GM12892 (cell line): ENCODE results near the gene GPR152.

Source experiments
- DNase-seq: peaks from one replicate; pipeline ENCODE4 v3.0.0; 2011; ENCODE audit not compliant: insufficient read length
- FAIRE-seq: peaks from 2 replicates; lab custom pipeline; 2011; peaks lifted over from hg19 to GRCh38; lab: Jason Lieb, UNC
- POLR2A ChIP-seq: IDR thresholded peaks from 2 replicates; pipeline ENCODE4 v1.6.1; 2011; ENCODE audit warnings: low read depth, low read length, control low read depth
- POLR2AphosphoS5 ChIP-seq: IDR thresholded peaks from 2 replicates; pipeline ENCODE4 v1.6.1; 2011; ENCODE audit warnings: low read depth, low read length, control low read depth
- TAF1 ChIP-seq: IDR thresholded peaks from 2 replicates; pipeline ENCODE4 v1.6.1; 2011; ENCODE audit warnings: low read depth, mild to moderate bottlenecking, control low read depth, low read length, borderline replicate concordance

GPR152 gene

DNA sequence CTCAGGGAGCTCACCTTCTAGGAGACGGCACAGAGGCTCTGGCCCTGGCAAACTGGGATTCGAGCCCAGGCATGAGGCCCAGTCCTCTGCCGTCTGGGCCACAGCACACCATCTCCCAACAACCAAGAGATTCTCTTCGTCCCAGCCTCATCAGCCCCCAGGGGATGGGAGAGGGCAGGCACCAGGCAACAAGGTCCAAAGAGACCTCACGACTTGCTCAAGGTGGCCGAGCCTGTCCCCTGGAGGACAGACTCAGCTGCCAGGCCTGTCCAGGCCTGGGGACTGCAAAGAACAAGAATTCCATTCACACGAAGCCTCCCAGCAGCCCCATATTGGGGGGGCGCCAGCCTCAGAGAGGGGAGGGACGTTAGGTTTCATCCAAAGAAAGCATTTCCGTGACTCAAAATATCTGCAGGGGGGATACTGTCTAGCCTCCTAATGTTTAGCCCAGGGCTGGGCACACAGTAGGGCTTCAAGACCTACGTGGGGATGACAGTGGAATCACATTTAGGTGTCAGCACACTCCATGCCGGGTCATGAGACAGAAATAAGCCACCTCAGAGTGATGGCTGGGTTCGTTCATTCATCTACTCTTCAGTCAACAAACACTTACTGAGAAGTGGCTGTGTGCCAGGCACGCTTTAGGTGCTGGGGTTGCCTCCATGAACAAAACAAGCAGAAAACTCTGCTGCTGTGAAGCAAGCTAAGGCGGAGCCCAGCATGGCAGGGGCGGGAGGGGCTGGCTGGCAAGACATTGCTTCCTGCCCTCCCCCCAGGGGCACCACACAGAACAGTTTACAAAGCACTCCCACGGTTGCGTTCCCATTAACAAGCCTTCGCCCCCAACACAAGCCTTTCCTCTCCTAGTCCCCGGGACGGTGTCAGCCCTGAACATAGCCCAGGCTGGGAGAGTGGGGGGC lies 35.9 kb downstream of the GPR152 start:
- DNase-seq (no peak), FAIRE-seq (peak; percentile 66)
- TF ChIP-seq TAF1 = no peak
- TF ChIP-seq POLR2AphosphoS5 = no peak
- TF ChIP-seq POLR2A = no peak

GRCh38 chr11:67415501-67416304 lies 36.8 kb downstream of the GPR152 start, which contains the start of gene CARNS1:
CARNS1 (plus strand) TSS chr11:67415678; CDS start chr11:67416200, 522 bp downstream.
- no peak for DNase-seq
- FAIRE-seq = no peak
- TF ChIP-seq POLR2AphosphoS5 = no peak
- TF ChIP-seq TAF1 = no peak
- no peak for TF ChIP-seq POLR2A

DNA sequence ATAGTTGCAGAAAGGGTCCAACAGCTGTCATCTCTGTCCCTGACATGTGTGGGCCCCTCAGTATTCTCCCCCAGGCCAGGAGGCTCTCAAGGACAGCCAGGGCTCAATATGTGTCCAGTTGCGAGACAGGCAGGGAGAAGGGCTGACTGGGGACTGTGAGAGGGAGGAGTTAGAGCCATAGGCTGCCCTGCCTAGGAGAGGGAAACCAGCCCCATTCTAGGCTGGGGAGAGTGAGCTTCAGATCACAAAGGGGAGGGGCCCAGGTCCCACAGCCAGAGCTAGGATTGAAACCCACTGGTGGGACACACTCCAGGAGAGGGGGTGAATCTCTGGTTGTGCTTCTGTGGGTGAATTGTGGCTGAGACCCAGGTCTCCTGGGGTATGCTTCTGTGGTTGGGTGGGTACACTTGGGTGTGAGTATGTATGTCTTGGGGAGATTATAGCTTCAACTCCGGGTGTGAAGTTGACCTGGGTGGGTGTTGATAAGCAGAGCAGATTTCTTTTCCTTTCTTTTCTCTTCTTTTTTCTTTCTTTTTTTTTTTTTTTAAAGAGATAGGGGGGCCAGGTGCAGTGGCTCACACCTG lies 39.2 kb downstream of the GPR152 start:
- DNase-seq (no peak), FAIRE-seq (peak; percentile 30)
- TF ChIP-seq POLR2AphosphoS5 = no peak
- TF ChIP-seq TAF1 = no peak
- no peak for TF ChIP-seq POLR2A

- TF ChIP-seq POLR2AphosphoS5 = no peak
- TF ChIP-seq TAF1 = no peak
- TF ChIP-seq POLR2A = no peak
- peak; percentile 63 for FAIRE-seq
- DNase-seq = no peak
These were observed 39.9 kb downstream of the GPR152 start for GRCh38 chr11:67412495-67413179.

DNA sequence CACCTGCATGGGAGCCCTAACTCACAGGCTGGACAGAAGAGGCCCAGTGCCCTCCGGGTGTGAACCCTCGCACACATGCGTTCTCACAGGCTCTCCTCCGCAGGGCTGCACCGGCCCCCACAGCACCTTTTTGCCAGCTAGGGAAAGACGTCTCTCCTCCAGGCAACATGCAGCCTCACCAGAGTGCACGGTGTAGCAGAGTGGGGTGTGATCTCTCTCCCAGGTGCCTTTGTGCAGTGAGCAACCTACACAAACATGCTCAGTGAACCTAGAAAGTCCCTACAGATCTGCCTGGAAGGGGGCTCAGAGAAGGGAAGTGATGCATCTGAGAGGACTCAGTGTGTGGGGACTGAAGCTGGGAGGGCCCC lies 40.8 kb downstream of the GPR152 start:
- no peak for DNase-seq
- TF ChIP-seq TAF1 (no peak), POLR2A (no peak), POLR2AphosphoS5 (no peak)
- FAIRE-seq = peak; percentile 89

DNA sequence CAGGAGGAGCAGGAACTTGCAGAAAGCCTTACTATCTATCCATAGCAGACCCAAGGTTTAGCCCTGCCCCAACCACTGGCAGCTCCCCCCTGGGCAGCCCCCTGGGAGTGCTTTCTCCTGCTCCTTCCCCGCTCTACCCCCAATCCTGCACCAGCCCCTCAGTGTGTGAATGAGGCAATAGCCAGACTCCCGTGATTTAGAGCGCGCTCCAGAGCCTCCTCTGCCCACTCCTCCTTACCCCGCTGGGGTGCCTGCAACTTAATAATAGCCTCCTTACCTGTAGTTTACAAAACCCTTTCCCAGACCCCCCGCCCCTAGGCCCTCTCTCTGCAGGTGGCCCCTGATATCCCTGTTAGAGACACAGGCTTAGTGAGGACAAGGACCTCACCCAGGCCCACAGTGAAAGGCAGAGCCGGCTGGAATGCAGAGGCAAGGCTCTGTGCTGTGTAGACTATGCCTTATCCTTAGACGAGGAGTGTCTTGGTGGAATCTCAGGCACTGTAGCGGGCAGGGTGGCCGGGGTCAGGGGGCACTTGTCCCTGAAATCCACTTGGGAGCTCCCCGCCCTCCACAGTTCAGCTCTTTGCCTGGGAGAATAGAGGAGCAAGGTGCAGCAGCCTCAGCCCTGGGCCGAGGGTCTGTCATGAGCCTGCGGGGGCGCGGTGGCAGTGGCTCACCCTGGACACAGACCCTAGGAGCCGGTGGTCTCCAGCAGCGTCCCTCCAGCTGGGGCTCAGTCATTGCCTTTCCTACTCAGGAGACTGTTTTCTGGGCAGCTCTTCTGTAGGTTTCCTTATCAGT lies 41.3 kb downstream of the GPR152 start:
- no peak for TF ChIP-seq TAF1
- no peak for TF ChIP-seq POLR2AphosphoS5
- peak; percentile 31; the same call in 1 of the 2 replicates for TF ChIP-seq POLR2A
- FAIRE-seq (no peak), DNase-seq (no peak)

GRCh38 chr11:67410369-67410831 lies 42.1 kb downstream of the GPR152 start:
- TF ChIP-seq POLR2A (no peak), TAF1 (no peak), POLR2AphosphoS5 (no peak)
- FAIRE-seq = no peak
- DNase-seq = no peak

DNA sequence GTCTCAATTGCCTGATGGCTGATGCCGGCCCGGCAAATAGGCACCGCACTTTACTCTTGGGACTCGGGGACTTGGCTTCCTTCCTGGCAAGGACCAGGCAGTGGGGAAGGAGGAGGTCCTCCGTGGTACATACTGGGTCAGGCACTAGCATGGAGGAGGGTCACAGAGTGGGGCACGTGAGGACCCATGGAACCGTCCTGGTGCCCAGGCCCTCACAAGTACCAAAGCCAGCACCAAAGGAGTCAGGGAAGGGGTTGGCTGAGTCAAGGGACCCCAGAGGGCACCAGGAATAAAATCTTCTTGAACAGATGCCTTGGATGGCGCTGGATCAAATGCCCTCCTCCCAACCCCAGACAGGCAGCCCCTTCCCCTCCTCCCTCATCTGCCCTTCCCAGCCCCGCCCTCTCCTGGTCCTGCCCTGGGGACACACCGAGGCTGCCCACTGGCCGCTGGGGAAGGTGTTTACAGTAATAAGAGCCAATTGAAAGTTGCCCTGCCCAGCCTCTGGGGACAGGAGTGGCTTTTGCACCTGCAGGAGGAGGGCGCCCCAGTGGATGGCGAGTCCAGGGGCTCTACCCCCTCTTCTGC lies 42.7 kb downstream of the GPR152 start:
- DNase-seq (no peak), FAIRE-seq (no peak)
- TF ChIP-seq POLR2A (no peak), POLR2AphosphoS5 (peak; percentile 26)

- peak; percentile 93 for DNase-seq
- peak; percentile 99 for FAIRE-seq
- TF ChIP-seq POLR2AphosphoS5 (peak; percentile 66; the same call in 1 of the 2 replicates), TAF1 (0 out of 2 replicates have a peak, but pooled peaks have one; percentile 25), POLR2A (peak; percentile 86)
These were observed 43.3 kb downstream of the GPR152 start for GRCh38 chr11:67409261-67409666.

- TF ChIP-seq TAF1 (no peak), POLR2AphosphoS5 (no peak), POLR2A (no peak)
- no peak for DNase-seq
- FAIRE-seq = no peak
These were observed 43.9 kb downstream of the GPR152 start for GRCh38 chr11:67408437-67409200.
